Parathyroid adenoma (tissue), 2 donors: ENCODE data around the gene INO80.

Source experiments
- H2AFZ ChIP-seq: fragments of 300-600 bp; sonication (generic); one replicate; pipeline ENCODE4 v1.7.0; 2017; ENCODE audit warnings: antibody characterized with exemption, mild to moderate bottlenecking
- H3K27ac ChIP-seq: fragments of 300-600 bp; sonication (generic); one replicate; pipeline ENCODE4 v1.7.0; 2017
- H3K27me3 ChIP-seq: fragments of 300-600 bp; sonication (generic); one replicate; pipeline ENCODE4 v1.7.0; 2017; ENCODE audit warnings: low read length; ENCODE audit not compliant: control insufficient read depth, insufficient read depth
- H3K36me3 ChIP-seq: fragments of 300-600 bp; sonication (generic); one replicate; pipeline ENCODE4 v1.7.0; 2017; ENCODE audit warnings: low read length; ENCODE audit not compliant: control insufficient read depth, insufficient read depth
- H3K4me1 ChIP-seq: fragments of 300-600 bp; sonication (generic); one replicate; pipeline ENCODE4 v1.7.0; 2017; ENCODE audit warnings: control low read depth
- H3K4me2 ChIP-seq: fragments of 300-600 bp; sonication (generic); one replicate; pipeline ENCODE4 v1.7.0; 2017; ENCODE audit warnings: low read length
- H3K4me3 ChIP-seq: fragments of 300-600 bp; sonication (generic); one replicate; pipeline ENCODE4 v1.7.0; 2017; ENCODE audit warnings: low read depth, low read length
- H3K79me2 ChIP-seq: fragments of 300-600 bp; sonication (generic); one replicate; pipeline ENCODE4 v1.7.0; 2017; ENCODE audit warnings: control low read depth
- H3K9ac ChIP-seq: fragments of 300-600 bp; sonication (generic); one replicate; pipeline ENCODE4 v1.7.0; 2017; ENCODE audit warnings: mild to moderate bottlenecking
- H3K9me3 ChIP-seq: fragments of 300-600 bp; sonication (generic); one replicate; pipeline ENCODE4 v1.7.0; 2017; ENCODE audit warnings: low read length; ENCODE audit not compliant: control insufficient read depth
- TF ChIP-seq, protein P1 (sequence below): fragments of 300-600 bp; sonication (generic); IDR thresholded peaks from one replicate; pipeline ENCODE4 v1.7.0; 2017; ENCODE audit warnings: antibody characterized with exemption, mild to moderate bottlenecking
- donor health status: primary hyperparathyroidism.

The INO80 gene

DNA sequence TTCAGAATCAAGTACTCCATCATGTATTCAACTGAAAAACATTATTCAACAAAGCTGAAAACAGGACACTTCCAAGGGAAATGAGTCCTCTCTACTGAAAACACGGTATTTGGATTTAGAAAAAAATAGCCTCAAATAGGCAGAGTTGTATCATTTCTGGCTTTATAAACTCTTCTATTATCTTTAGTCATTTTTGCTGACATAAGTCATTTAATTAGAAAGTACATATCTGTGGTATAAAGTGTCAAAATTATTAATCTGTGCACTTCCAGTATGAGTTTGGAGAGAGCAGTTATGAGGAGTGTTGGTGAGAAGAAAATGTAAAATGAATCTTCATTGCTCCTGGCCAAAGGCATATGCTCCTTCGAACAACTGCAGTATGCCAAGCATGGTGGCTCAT lies 59.3 kb downstream of the INO80 start:
- H3K4me3 ChIP-seq, result no peak overlapping the region
- TF ChIP-seq, protein P1, sequence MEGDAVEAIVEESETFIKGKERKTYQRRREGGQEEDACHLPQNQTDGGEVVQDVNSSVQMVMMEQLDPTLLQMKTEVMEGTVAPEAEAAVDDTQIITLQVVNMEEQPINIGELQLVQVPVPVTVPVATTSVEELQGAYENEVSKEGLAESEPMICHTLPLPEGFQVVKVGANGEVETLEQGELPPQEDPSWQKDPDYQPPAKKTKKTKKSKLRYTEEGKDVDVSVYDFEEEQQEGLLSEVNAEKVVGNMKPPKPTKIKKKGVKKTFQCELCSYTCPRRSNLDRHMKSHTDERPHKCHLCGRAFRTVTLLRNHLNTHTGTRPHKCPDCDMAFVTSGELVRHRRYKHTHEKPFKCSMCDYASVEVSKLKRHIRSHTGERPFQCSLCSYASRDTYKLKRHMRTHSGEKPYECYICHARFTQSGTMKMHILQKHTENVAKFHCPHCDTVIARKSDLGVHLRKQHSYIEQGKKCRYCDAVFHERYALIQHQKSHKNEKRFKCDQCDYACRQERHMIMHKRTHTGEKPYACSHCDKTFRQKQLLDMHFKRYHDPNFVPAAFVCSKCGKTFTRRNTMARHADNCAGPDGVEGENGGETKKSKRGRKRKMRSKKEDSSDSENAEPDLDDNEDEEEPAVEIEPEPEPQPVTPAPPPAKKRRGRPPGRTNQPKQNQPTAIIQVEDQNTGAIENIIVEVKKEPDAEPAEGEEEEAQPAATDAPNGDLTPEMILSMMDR, result no peak
- H3K9me3 ChIP-seq, result no peaks in the 10 kb centered on the region
- no peaks in the 10 kb centered on the region for H3K79me2 ChIP-seq
- H3K4me2 ChIP-seq, result no peak overlapping the region
- no peak overlapping the region for H2AFZ ChIP-seq
- H3K9ac ChIP-seq, result no peak overlapping the region
- no peaks in the 10 kb centered on the region for H3K27me3 ChIP-seq
- H3K4me1 ChIP-seq, result no peaks in the 10 kb centered on the region
- no peak overlapping the region for H3K27ac ChIP-seq
- H3K36me3 ChIP-seq, result no peaks in the 10 kb centered on the region

DNA sequence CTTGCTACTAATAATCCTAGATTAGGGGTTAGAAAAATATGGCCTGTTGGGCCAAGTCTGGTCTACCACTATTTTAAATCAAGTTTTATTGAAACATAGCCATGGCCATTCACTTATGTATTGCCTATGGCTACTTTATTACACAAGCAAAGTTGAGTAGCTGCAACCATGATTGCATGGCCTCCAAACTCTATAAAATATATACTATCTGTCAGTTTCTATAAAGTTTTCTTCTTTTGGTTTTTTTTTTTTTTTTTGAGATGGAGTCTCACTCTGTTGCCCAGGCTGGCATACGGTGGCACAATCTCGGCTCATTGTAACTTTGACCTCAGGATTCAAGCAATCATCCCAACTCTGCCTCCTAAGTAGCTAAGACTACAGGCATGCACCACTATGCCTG lies 60.4 kb downstream of the INO80 start:
- no peak overlapping the region for H3K27ac ChIP-seq
- H3K4me2 ChIP-seq, result no peak overlapping the region
- no peak overlapping the region for H3K4me3 ChIP-seq
- H2AFZ ChIP-seq, result no peak overlapping the region
- H3K9ac ChIP-seq, result no peak overlapping the region
- H3K36me3 ChIP-seq, result no peaks in the 10 kb centered on the region
- no peaks in the 10 kb centered on the region for H3K9me3 ChIP-seq
- no peaks in the 10 kb centered on the region for H3K27me3 ChIP-seq
- TF ChIP-seq, protein P1, result no peak
- H3K79me2 ChIP-seq, result no peaks in the 10 kb centered on the region
- H3K4me1 ChIP-seq, result no peaks in the 10 kb centered on the region

DNA sequence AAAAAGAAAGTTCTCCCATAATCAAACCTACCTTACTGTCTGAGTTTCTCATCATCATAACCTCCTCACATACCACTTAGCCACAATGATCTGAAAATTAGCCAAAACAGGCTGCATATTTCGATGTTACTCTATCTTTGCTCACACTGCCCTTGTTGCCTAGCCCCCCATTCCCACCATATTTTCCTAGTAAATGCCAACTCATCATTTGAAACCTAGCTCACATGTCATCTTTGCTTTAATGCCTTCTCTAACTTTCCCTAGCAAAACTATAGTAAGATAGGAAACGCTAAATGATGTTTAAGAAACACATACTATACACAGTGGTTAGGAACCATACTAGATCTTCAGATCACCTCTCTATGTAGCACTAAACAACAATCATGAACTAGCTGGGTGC lies 64.9 kb downstream of the INO80 start:
- Histone ChIP-seq H3K4me2 (no peak overlapping the region), H3K4me3 (no peak overlapping the region), H3K27me3 (no peaks in the 10 kb centered on the region), H3K9me3 (no peaks in the 10 kb centered on the region), H2AFZ (no peak overlapping the region), H3K4me1 (no peaks in the 10 kb centered on the region), H3K79me2 (no peaks in the 10 kb centered on the region), H3K36me3 (no peaks in the 10 kb centered on the region), H3K9ac (no peak overlapping the region), H3K27ac (no peak overlapping the region)
- TF ChIP-seq, protein P1, result no peak

DNA sequence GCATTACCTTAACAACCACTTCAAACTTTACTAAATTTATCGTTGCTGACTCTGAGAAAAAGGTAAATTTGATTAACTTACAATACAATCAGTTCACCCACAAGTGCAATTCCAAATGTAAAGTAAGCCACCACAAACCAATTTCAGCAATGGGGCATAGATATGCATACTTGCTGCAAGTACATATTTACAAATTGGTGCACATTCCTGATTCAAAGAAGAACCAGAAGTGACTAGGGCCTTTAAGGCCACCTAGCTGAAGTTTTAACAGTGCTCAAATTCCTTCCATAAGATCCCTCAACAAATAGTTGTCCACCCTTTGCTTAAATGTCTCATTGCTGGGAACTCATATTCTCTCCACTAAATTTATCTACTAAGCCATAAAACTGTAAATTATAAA lies 67.2 kb downstream of the INO80 start:
- no peak overlapping the region for H2AFZ ChIP-seq
- H3K27ac ChIP-seq, result no peak overlapping the region
- H3K36me3 ChIP-seq, result no peaks in the 10 kb centered on the region
- H3K27me3 ChIP-seq, result no peaks in the 10 kb centered on the region
- H3K4me3 ChIP-seq, result no peak overlapping the region
- no peaks in the 10 kb centered on the region for H3K4me1 ChIP-seq
- TF ChIP-seq, protein P1, result no peak
- H3K79me2 ChIP-seq, result no peaks in the 10 kb centered on the region
- H3K9me3 ChIP-seq, result no peaks in the 10 kb centered on the region
- no peak overlapping the region for H3K4me2 ChIP-seq
- no peak overlapping the region for H3K9ac ChIP-seq

DNA sequence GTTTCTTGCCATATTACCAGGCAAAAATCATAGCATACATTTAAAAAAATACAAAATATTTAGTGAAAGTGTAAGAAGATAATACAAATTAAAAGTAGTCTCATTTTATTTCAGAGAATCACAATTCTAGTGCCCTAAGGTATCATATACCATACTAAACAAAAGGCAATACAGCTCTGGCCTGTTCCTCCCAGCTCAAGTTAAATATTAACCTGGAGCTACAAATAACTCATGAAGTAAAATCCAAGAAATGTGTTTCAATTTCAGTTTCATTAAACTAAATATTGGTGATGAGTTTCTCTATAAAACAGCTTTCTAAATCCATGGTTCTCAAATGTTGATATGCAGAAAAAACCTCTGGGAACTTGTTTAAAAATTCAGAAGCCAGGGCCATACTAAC lies 67.7 kb downstream of the INO80 start:
- Histone ChIP-seq H3K36me3 (no peaks in the 10 kb centered on the region), H3K4me3 (no peak overlapping the region), H3K4me2 (no peak overlapping the region), H3K27me3 (no peaks in the 10 kb centered on the region), H3K79me2 (no peaks in the 10 kb centered on the region), H2AFZ (no peak overlapping the region), H3K4me1 (no peaks in the 10 kb centered on the region), H3K27ac (no peak overlapping the region), H3K9me3 (no peaks in the 10 kb centered on the region), H3K9ac (no peak overlapping the region)
- TF ChIP-seq, protein P1, result no peak
